PFSK-1 (cell line): ENCODE results near the gene PTTG1IP.

ENCODE experiments used
- FOXP2 ChIP-seq: optimal IDR thresholded peaks from 2 replicates; pipeline ENCODE3; 2011; ENCODE audit warnings: borderline replicate concordance, control low read depth, inconsistent platforms; ENCODE audit not compliant: insufficient read depth; ENCODE audit errors: extremely low read length, extremely low read depth
- POLR2AphosphoS5 ChIP-seq: IDR thresholded peaks from 2 replicates; pipeline ENCODE4 v1.6.1; 2012; ENCODE audit warnings: low read depth, mild to moderate bottlenecking, control low read depth, low read length, moderate library complexity
- SIN3A ChIP-seq: IDR thresholded peaks from 2 replicates; pipeline ENCODE4 v1.6.1; 2012; ENCODE audit warnings: mild to moderate bottlenecking, low read length, moderate library complexity, borderline replicate concordance; ENCODE audit not compliant: insufficient read depth
- TF ChIP-seq, protein P1 (sequence below), 2 experiments: IDR thresholded peaks; 2 replicates each; pipeline versions ENCODE4 v1.6.1 to v1.8.0; 2011 to 2012; ENCODE audit warnings: low read depth in 2 of 2, low read length in 2 of 2, control low read depth in 1 of 2, inconsistent platforms in 1 of 2, mild to moderate bottlenecking in 1 of 2, moderate library complexity in 1 of 2; ENCODE audit not compliant: insufficient read depth in 1 of 2

DNA sequence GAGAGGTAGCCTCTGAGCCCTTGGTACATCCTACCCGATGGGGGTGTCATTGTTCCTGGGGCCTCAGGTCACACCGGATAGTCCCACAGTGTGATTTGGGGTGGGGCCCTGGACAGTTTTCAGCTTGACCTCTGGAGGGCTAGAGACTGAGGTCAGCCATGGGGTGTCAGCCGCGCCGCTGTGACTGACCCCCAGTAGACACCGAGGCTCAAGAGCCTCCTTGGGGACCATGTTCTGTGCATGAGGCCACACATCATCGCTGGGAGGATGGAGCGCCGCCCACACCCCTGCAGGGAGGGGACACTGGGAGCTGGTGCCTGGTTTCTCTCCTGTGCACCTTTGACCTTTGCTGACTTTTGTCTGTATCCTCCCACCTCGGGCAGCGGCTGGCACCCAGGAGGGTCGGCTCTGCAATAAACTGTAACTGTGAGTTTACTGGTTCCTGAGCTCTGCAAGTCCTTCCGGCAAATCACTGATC is 24.6 kb upstream of the PTTG1IP start:
- TF ChIP-seq, protein P1, sequence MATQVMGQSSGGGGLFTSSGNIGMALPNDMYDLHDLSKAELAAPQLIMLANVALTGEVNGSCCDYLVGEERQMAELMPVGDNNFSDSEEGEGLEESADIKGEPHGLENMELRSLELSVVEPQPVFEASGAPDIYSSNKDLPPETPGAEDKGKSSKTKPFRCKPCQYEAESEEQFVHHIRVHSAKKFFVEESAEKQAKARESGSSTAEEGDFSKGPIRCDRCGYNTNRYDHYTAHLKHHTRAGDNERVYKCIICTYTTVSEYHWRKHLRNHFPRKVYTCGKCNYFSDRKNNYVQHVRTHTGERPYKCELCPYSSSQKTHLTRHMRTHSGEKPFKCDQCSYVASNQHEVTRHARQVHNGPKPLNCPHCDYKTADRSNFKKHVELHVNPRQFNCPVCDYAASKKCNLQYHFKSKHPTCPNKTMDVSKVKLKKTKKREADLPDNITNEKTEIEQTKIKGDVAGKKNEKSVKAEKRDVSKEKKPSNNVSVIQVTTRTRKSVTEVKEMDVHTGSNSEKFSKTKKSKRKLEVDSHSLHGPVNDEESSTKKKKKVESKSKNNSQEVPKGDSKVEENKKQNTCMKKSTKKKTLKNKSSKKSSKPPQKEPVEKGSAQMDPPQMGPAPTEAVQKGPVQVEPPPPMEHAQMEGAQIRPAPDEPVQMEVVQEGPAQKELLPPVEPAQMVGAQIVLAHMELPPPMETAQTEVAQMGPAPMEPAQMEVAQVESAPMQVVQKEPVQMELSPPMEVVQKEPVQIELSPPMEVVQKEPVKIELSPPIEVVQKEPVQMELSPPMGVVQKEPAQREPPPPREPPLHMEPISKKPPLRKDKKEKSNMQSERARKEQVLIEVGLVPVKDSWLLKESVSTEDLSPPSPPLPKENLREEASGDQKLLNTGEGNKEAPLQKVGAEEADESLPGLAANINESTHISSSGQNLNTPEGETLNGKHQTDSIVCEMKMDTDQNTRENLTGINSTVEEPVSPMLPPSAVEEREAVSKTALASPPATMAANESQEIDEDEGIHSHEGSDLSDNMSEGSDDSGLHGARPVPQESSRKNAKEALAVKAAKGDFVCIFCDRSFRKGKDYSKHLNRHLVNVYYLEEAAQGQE (IDR thresholded peaks at IDR 0.05; ENCODE audit: insufficient read depth in 1 of 2, low read depth in 2 of 2, low read length in 2 of 2): no peak
- TF ChIP-seq POLR2AphosphoS5 (no peak), SIN3A (no peak), FOXP2 (no peak)
